Measurements from ENCODE around the gene CHRNA5. TPM values are rescaled to one million over a fixed set of nuclear protein-coding genes. Genes with fewer than 3 reads are reported as not detected.
A peak's percentile ranks its signal among the peaks of the same experiment; 100 is the strongest.
"Not testable (repeated sequence)": the region's sequence is repeated elsewhere in the genome, so short reads cannot be mapped to it uniquely, and the experiment has no call there.

CHRNA5 gene
- polyA plus RNA-seq (ENCODE audit: insufficient read length in 10 of 10), result 1 to 10 TPM in 7 of 10 donors, under 1 TPM in 3; 0.47 to 3.7 (median 1.7) TPM
- long read RNA-seq, donor 1, result 0 reads
- long read RNA-seq, donor 2, result 0 reads
- long read RNA-seq, donor 3, result 0 reads
- long read RNA-seq, donor 4, result 0 reads
- long read RNA-seq, donor 5, result 0 reads
- long read RNA-seq, donor 6, result 0 reads
- long read RNA-seq, donor 7, result 0 reads
- long read RNA-seq, donor 8, result 0 reads
- long read RNA-seq, donor 9, result 0 reads

DNA sequence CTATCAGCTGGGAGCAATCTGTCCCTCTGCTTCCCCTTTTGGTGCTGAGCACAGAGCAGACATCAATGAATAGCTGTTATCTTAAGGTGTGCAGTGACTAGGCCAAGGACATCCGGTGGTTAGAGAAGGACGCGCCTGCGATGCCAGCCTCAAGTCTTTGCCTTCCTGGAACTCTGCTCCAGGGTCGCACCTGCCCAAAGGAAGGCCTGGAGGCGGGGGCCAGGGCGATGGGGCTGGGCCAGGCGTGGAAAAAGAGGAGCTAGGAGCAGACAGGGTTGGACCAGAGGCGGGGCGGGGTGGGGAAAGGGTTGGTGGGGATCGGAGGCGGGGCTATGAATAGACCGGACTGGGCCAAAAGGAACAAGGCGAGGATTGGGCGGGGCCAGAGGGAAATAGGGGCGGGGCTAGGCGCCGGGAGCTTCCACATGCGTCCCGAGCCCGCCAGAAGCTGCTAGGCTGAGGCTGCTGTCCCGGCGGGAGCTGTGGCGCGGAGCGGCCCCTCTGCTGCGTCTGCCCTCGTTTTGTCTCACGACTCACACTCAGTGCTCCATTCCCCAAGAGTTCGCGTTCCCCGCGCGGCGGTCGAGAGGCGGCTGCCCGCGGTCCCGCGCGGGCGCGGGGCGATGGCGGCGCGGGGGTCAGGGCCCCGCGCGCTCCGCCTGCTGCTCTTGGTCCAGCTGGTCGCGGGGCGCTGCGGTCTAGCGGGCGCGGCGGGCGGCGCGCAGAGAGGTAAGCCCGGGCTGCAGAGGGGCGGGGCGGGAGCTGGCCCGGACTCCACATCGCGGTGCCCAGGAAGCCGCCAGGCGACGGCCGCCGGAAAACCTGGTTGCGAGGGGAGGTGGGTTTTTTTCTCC, at the start of gene CHRNA5:
CHRNA5 (plus strand) TSS at position 424 of the 854 bp plus-strand sequence; CDS start at position 624, 200 bp downstream.
- peak; percentile 55 to 90 (median 71) for DNase-seq

- not testable (repeated sequence) for DNase-seq
Measured at GRCh38 chr15:78520035-78520434, 45.3 kb upstream of the CHRNA5 start.

GRCh38 chr15:78524230-78524629, 41.1 kb upstream of the CHRNA5 start:
- no peak for DNase-seq

DNA sequence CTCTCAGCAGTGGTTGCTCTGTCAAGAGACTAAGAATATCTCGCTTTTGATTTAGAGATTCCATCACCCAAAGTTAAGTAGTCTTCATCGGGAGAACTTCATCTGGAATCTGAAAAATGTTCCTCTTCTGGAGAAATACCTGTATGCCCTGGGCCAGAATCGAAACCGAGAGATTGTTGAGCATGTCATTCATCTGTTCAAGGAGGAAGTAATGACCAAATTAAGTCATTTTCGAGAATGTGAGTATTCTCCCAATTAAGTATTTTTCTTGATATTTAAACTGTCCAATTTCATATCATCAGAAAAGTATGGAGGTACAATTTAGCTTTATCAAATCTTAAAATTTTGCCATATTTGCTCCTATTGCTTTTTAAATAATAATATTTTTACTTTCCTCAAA, 38.0 kb upstream of the CHRNA5 start:
- no peak for DNase-seq

- DNase-seq, result no peak
Measured at GRCh38 chr15:78533331-78533730, 32.0 kb upstream of the CHRNA5 start.

DNA sequence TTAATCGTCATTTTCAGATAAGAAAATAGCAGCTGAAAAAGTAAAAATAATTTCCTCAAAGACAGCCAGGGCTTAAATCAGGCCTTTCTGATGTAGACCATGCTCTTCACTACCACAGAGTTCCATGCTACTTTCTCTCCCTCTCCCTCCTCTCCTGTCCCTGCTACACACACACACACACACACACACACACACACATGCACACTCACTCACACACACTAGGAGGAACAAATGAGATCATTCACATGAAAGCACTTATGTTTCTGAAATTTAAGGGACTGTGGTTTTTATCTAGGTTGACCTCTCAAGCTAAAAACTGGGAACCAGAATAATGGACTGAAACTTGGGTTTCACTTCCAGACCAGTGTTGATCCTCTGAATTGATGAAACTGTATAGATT, 29.2 kb upstream of the CHRNA5 start:
- DNase-seq, result peak in 1 of 3 donors; percentile 9

DNA sequence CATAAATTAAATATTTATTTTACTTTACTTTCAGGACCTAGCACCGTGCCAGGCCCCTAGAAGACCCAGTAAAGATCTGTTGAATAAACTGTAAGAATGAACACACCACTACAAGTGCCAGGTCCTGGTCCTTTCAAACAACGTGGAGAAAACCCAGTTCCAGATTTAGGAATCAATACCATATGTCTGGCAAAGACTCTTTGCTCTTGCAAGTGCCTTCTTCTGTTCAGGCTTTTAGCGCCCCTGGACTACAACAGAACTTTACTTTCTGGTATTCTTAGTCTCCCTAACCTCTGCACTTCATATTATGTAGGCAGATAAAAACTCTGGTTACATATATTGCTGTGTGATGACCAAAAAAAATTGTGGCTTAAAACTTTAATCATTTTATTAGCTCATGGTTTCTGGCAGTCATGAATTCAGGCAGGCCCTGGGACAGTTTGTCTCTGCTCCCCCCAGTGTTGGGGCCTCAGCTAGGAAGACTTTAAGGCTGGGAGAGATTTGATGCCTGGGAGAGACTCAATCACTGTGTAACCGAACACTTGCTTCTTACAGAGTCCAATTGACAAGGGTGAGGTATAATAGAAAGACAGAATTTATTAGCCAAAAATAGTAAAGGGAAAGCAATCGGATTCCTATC, 27.9 kb upstream of the CHRNA5 start:
- peak; percentile 27 to 68 (median 58) for DNase-seq

DNA sequence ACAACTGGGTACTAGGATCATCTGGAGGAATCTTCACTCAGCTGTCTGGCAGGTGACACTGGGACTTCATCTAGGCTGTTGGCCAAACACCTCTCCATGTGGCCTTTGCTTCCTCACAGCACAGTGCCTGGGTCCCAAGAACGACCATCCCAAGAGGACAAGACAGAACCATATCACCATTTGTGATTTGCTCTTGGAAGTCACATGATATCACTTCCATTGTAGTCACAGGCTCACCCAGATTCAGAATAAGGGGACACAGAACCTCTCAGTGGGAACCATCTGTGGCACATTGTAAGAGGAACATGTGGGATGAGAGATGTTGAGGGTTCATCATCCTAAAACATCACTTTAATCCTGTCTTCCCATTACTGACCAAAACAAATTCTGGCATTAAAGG, 27.0 kb upstream of the CHRNA5 start:
- DNase-seq, result peak in 1 of 3 donors; percentile 4

GRCh38 chr15:78539464-78540140, 25.7 kb upstream of the CHRNA5 start:
- not testable (repeated sequence) for DNase-seq

GRCh38 chr15:78540141-78540870, 25.0 kb upstream of the CHRNA5 start, which contains the start of gene PSMA4:
TSS of gene PSMA4 (plus strand) at chr15:78540444. CDS start at chr15:78541928, 1,484 bp downstream.
- DNase-seq, result peak; percentile 91 to 98 (median 94)

- no peak for DNase-seq
Measured at GRCh38 chr15:78540871-78541743, 24.2 kb upstream of the CHRNA5 start.

DNA sequence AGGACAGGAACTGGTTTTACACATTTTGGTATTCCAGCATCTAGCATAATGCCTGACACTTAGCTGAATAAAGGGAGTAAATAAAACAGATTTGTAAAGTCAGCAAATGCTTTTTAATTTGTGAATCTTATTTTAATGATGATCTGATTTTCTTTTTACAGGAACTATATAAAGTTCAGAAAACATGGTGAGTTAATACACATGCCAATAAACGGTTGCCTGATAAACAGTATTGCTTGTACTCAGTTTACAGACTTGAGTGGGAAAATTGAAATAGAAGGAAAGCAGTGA, 23.6 kb upstream of the CHRNA5 start:
- no peak for DNase-seq

- DNase-seq, result no peak
Measured at GRCh38 chr15:78542647-78543046, 22.7 kb upstream of the CHRNA5 start.

- no peak for DNase-seq
Measured at GRCh38 chr15:78550194-78550593, 15.1 kb upstream of the CHRNA5 start.

GRCh38 chr15:78550815-78551214, 14.5 kb upstream of the CHRNA5 start:
- DNase-seq, result no peak

- DNase-seq, result no peak
Measured at GRCh38 chr15:78551902-78552301, 13.4 kb upstream of the CHRNA5 start.

DNA sequence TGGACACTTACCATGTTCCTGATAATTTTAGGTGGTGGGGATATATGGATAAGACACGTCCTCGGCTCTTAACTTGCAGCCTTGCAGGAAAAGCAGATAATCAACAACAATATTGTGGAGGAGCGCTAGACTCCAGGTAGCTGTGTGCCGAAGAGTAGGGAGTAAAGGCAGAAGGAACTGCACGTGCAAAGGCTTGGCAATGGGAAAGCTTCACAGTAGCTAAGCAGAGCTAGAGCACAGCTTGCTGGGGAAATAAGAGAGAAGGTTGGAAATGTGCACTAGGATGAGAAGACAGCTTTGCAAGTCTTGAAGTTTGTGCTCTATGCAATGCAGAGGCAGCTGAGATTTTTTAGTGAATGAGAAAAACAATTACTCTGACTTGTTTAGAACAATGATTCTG, 12.7 kb upstream of the CHRNA5 start:
- DNase-seq, result no peak

DNA sequence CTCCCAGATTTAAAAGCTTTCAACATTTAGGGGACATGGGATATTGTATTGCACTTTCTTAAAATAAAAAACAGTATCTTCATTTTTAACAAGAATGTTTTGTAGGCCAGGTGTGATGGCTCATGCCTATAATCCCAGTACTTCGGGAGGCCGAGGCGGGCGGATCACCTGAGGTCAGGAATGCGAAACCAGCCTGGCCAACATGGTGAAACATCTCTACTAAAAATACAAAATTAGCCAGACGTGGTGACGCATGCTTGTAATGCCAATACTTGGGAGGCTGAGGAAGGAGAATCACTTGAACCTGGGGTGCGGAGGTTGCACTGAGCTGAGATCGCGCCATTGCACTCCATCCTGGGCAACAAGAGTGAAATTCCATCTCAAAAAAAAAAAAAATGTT, 5.1 kb upstream of the CHRNA5 start:
- not testable (repeated sequence) for DNase-seq

- DNase-seq, result no peak
Measured at GRCh38 chr15:78561490-78561889, 3.8 kb upstream of the CHRNA5 start.

GRCh38 chr15:78563092-78563491, 2.2 kb upstream of the CHRNA5 start:
- no peak for DNase-seq

DNA sequence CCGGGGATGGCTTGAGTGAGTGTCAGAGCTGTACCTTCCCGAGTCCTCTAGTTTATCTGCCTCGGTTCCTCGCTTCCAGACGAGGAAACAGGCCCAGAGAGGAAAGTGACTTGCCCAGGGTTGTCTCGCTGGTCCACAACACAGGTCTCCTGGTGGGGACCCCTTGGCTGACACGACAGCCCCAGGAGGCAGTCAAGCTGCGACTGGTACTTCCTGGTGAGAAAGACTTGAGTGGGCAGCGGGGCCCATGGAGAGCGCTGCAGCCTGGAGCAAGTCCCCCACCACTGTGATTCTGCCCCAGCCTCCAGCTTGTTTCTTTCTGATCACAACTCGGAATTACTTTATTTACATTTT, 600 bp upstream of the CHRNA5 start:
- no peak for DNase-seq

Measured in muscle of back (tissue), 13 donors.